HUES6 (cell line): ENCODE measurements around the gene KCNJ9.

Experiments used
- H3K27ac ChIP-seq: 2 replicates; pipeline ENCODE4 v1.7.0; 2013; ENCODE audit warnings: low read depth, mild to moderate bottlenecking, low read length, inconsistent platforms
- H3K27me3 ChIP-seq: 2 replicates; pipeline ENCODE4 v1.6.1; 2013; ENCODE audit warnings: low read length; ENCODE audit not compliant: control insufficient read depth, insufficient read depth
- H3K36me3 ChIP-seq: 2 replicates; pipeline ENCODE4 v1.6.1; 2013; ENCODE audit warnings: low read length; ENCODE audit not compliant: control insufficient read depth, insufficient read depth
- H3K4me1 ChIP-seq: 2 replicates; pipeline ENCODE4 v1.6.1; 2013; ENCODE audit warnings: low read length; ENCODE audit not compliant: control insufficient read depth, insufficient read depth
- H3K4me3 ChIP-seq: 2 replicates; pipeline ENCODE4 v1.5.1; 2013; ENCODE audit warnings: low read depth, low read length
- H3K9ac ChIP-seq: one replicate; pipeline ENCODE4 v1.6.1; 2013; ENCODE audit warnings: mild to moderate bottlenecking, low read length
- H3K9me3 ChIP-seq: 2 replicates; pipeline ENCODE4 v1.6.1; 2013; ENCODE audit warnings: low read depth, low read length; ENCODE audit not compliant: control insufficient read depth, insufficient read depth

Gene KCNJ9

GRCh38 chr1:160097911-160098851, 16.8 kb downstream of the KCNJ9 start, which contains the start of gene IGSF8:
Gene IGSF8 (minus strand): TSS chr1:160098619. CDS start chr1:160098472, 147 bp downstream.
- H3K27ac ChIP-seq = no peak within 1 kb of the TSS
- peaks cover 55% of the 10 kb centered on the region for H3K4me1 ChIP-seq
- peaks cover 18% of the 10 kb centered on the region for H3K36me3 ChIP-seq
- no peaks in the 10 kb centered on the region for H3K27me3 ChIP-seq
- peak within 1 kb of the TSS; percentile 58 for H3K9ac ChIP-seq
- no peaks in the 10 kb centered on the region for H3K9me3 ChIP-seq
- peak within 1 kb of the TSS; percentile 78 for H3K4me3 ChIP-seq

GRCh38 chr1:160098852-160099561, 17.7 kb downstream of the KCNJ9 start:
- no peak overlapping the region for H3K27ac ChIP-seq
- H3K4me1 ChIP-seq = peaks cover 63% of the 10 kb centered on the region
- peaks cover 10% of the 10 kb centered on the region for H3K36me3 ChIP-seq
- peak overlapping the region; percentile 64 for H3K4me3 ChIP-seq
- H3K9ac ChIP-seq = peak overlapping the region; percentile 58
- no peaks in the 10 kb centered on the region for H3K27me3 ChIP-seq
- no peaks in the 10 kb centered on the region for H3K9me3 ChIP-seq

- Histone ChIP-seq H3K27me3 (no peaks in the 10 kb centered on the region), H3K9me3 (no peaks in the 10 kb centered on the region), H3K4me3 (no peak overlapping the region), H3K4me1 (peaks cover 70% of the 10 kb centered on the region), H3K9ac (no peak overlapping the region), H3K27ac (no peak overlapping the region), H3K36me3 (peaks cover 2% of the 10 kb centered on the region)
These were observed 18.5 kb downstream of the KCNJ9 start for GRCh38 chr1:160099716-160100375.

- no peaks in the 10 kb centered on the region for H3K9me3 ChIP-seq
- H3K27ac ChIP-seq = no peak overlapping the region
- H3K4me3 ChIP-seq = no peak overlapping the region
- H3K9ac ChIP-seq = no peak overlapping the region
- no peaks in the 10 kb centered on the region for H3K36me3 ChIP-seq
- H3K27me3 ChIP-seq = no peaks in the 10 kb centered on the region
- H3K4me1 ChIP-seq = peaks cover 57% of the 10 kb centered on the region
These were observed 19.8 kb downstream of the KCNJ9 start for GRCh38 chr1:160101037-160101716.

GRCh38 chr1:160101717-160102522, 20.6 kb downstream of the KCNJ9 start:
- Histone ChIP-seq H3K9me3 (no peaks in the 10 kb centered on the region), H3K36me3 (no peaks in the 10 kb centered on the region), H3K27me3 (no peaks in the 10 kb centered on the region), H3K9ac (no peak overlapping the region), H3K4me3 (no peak overlapping the region), H3K27ac (no peak overlapping the region), H3K4me1 (peaks cover 50% of the 10 kb centered on the region)

DNA sequence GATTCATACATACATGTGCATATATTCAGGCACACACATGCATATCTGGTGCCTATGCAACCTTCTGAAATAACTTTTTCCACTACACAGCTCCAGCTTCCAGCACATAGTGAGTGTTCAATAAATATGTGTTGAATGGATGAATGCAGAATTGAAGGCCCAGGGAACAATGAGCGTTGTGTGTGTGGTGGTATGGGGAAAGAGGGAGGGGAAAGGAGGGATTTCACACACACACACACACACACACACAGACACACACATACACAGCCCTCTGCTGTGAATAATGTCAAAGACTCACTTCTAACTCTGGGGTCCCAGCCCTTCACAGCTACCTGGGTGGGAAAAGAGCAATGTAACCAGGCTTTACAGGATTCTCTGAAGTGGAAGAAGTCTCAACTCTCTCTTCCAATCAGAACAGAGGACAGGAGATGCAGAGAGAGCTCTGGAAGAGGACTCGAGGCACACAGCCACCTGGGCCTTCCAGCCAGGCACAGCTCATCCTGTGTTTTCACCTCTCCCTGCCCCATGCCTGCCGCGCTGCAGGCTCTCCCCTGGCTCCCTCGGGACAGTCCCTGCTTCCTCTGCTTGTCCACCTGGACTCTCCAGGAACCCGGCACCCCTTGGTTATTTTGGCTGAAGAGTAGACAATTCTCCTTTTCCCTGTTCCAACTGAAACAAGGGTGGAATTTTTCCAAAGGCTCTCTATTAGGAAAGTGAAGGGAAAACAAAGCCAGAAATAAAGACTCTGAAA, 22.5 kb downstream of the KCNJ9 start:
- no peaks in the 10 kb centered on the region for H3K27me3 ChIP-seq
- H3K4me3 ChIP-seq = no peak overlapping the region
- H3K27ac ChIP-seq = no peak overlapping the region
- peaks cover 41% of the 10 kb centered on the region for H3K4me1 ChIP-seq
- no peak overlapping the region for H3K9ac ChIP-seq
- H3K9me3 ChIP-seq = no peaks in the 10 kb centered on the region
- H3K36me3 ChIP-seq = no peaks in the 10 kb centered on the region

DNA sequence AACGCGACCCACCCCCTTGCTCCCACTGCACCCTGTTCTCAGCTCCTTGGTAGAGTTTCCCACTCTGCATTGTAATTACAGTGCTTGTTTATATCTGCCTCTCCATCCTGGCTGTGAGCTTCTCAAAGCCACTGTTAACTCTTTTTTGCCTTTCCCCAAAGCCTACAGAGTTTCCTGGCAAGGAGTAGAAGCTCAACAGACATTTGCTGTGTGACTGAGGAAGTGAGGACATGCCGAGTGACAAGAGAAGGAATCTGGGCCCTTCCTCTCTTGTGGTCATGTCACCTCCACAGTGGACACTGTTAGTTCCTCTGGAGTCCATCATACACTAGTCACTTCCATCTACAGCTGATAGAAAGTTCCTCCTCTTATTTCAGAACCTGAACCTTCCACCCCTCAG, 23.1 kb downstream of the KCNJ9 start:
- Histone ChIP-seq H3K36me3 (no peaks in the 10 kb centered on the region), H3K4me1 (peaks cover 42% of the 10 kb centered on the region), H3K9me3 (no peaks in the 10 kb centered on the region), H3K27ac (no peak overlapping the region), H3K9ac (no peak overlapping the region), H3K4me3 (no peak overlapping the region), H3K27me3 (no peaks in the 10 kb centered on the region)

DNA sequence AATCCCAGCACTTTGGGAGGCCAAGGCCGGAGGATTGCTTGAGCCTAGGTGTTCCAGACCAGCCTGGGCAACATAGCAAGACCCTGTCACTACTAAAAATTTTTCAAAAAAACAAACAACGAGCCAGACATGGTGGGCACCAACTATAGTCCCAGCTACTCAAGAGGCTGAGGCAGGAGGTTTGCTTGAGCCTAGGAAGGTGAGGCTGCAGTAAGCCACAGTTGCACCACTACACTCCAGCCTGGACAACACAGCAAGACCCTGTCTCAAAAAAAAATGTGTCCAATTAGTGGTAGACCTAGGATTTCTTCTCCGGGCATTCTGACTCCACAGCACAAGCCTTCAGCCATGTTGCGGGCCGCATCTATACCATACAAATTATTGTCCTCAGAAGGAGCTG, 23.8 kb downstream of the KCNJ9 start:
- H3K4me1 ChIP-seq = peaks cover 48% of the 10 kb centered on the region
- no peak overlapping the region for H3K4me3 ChIP-seq
- H3K27ac ChIP-seq = no peak overlapping the region
- H3K9me3 ChIP-seq = no peaks in the 10 kb centered on the region
- H3K36me3 ChIP-seq = no peaks in the 10 kb centered on the region
- H3K9ac ChIP-seq = no peak overlapping the region
- no peaks in the 10 kb centered on the region for H3K27me3 ChIP-seq

- H3K9me3 ChIP-seq = no peaks in the 10 kb centered on the region
- H3K36me3 ChIP-seq = no peaks in the 10 kb centered on the region
- no peak overlapping the region for H3K27ac ChIP-seq
- no peak overlapping the region for H3K4me3 ChIP-seq
- H3K4me1 ChIP-seq = peaks cover 42% of the 10 kb centered on the region
- no peaks in the 10 kb centered on the region for H3K27me3 ChIP-seq
- no peak overlapping the region for H3K9ac ChIP-seq
These were observed 26.2 kb downstream of the KCNJ9 start for GRCh38 chr1:160107512-160107911.
